GM13976 (cell line): ENCODE measurements around the gene ADGRG6.

Source experiments
- DNase-seq: peaks from one replicate; pipeline ENCODE4 v3.0.0; 2012; ENCODE audit warnings: low spot score
- CTCF ChIP-seq: IDR thresholded peaks from 2 replicates; pipeline ENCODE4 v1.5.1; 2012; ENCODE audit warnings: borderline replicate concordance, mild to moderate bottlenecking; ENCODE audit not compliant: insufficient read depth; ENCODE audit errors: extremely low read depth, missing control alignments, control extremely low read depth
- in situ Hi-C: fragments of 300-500 bp; cut with MboI; formaldehyde crosslinking; loops from one replicate; pipeline ENCODE4 v1.12.0; 2022; ENCODE audit warnings: low sequenced_read_pairs, mixed read lengths, inconsistent platforms; ENCODE audit not compliant: unreplicated experiment

Gene ADGRG6

GRCh38 chr6:142470421-142470820 is 168.6 kb downstream of the ADGRG6 start:
- TF ChIP-seq CTCF: no peak
- in situ Hi-C loops: no loop called here
- DNase-seq: no peak

GRCh38 chr6:142474531-142475289 is 172.9 kb downstream of the ADGRG6 start:
- TF ChIP-seq CTCF: peak; percentile 66
- peak; percentile 54 for DNase-seq
- in situ Hi-C loops: no loop called here

GRCh38 chr6:142476452-142476851 is 174.6 kb downstream of the ADGRG6 start:
- DNase-seq: no peak
- in situ Hi-C loops: no loop called here
- TF ChIP-seq CTCF: no peak

GRCh38 chr6:142478117-142478516 is 176.3 kb downstream of the ADGRG6 start:
- in situ Hi-C loops: no loop called here
- no peak for DNase-seq
- TF ChIP-seq CTCF: no peak

- no peak for TF ChIP-seq CTCF
- in situ Hi-C loops: no loop called here
- DNase-seq: no peak
Observed at GRCh38 chr6:142481466-142481865, 179.7 kb downstream of the ADGRG6 start.

GRCh38 chr6:142482249-142482648 is 180.4 kb downstream of the ADGRG6 start:
- no peak for DNase-seq
- in situ Hi-C loops: no loop called here

More at GRCh38 chr6:142482249-142482648, 180.4 kb downstream of the ADGRG6 start:
- TF ChIP-seq CTCF: no peak
